Naive thymus-derived CD4-positive, alpha-beta T cell (primary cell): ENCODE measurements around the gene ORMDL3. TPM values are rescaled to one million over a fixed set of nuclear protein-coding genes. Genes with fewer than 3 reads are reported as not detected.

Source experiments
- ATAC-seq: fragments of 150-1000 bp; cut with Tn5 transposase; 2 replicates; pipeline ENCODE4 v1.10.0; 2021; ENCODE audit warnings: mild to moderate bottlenecking, moderate library complexity
- CTCF ChIA-PET: fragments of 350-600 bp; sonication (Branson Sonifier 250); formaldehyde crosslinking; loops from one replicate; lab custom pipeline; 2021; ENCODE audit warnings: antibody characterized with exemption; lab: Charles Lee
- POLR2A ChIA-PET: fragments of 350-600 bp; sonication (Branson Sonifier 250); formaldehyde crosslinking; loops from one replicate; lab custom pipeline; 2021; ENCODE audit warnings: antibody characterized with exemption, inconsistent platforms; lab: Charles Lee
- DNase-seq, 9 donors: peaks; one replicate each; pipeline versions ENCODE4 v3.0.0 to v3.0.0-alpha.2; 2020 to 2022; ENCODE audit warnings: mixed read lengths in 1 of 9
- H3K27ac ChIP-seq: one replicate; pipeline ENCODE4 v1.7.0; 2013; ENCODE audit warnings: mild to moderate bottlenecking, low read depth, low read length, moderate library complexity
- H3K27me3 ChIP-seq, 2 donors: one replicate each; pipeline ENCODE4 v1.7.0; 2013; ENCODE audit warnings: low read length in 2 of 2, mild to moderate bottlenecking in 2 of 2, moderate library complexity in 2 of 2; ENCODE audit not compliant: control insufficient read depth in 2 of 2, insufficient read depth in 2 of 2
- H3K36me3 ChIP-seq, 3 experiments: 1 replicate in 2 of 3; 2 replicates in 1 of 3; pipeline ENCODE4 v1.7.0; 2013; ENCODE audit warnings: low read length in 3 of 3, mild to moderate bottlenecking in 3 of 3, moderate library complexity in 1 of 3; ENCODE audit not compliant: insufficient read depth in 3 of 3, control insufficient read depth in 2 of 3
- H3K4me1 ChIP-seq, 2 donors: one replicate each; pipeline ENCODE4 v1.7.0; 2013; ENCODE audit warnings: low read length in 2 of 2, mild to moderate bottlenecking in 2 of 2, moderate library complexity in 1 of 2; ENCODE audit not compliant: control insufficient read depth in 2 of 2, insufficient read depth in 2 of 2
- H3K4me3 ChIP-seq: 2 replicates; pipeline ENCODE4 v1.7.0; 2013; ENCODE audit warnings: mild to moderate bottlenecking, low read length
- H3K9me3 ChIP-seq, 3 experiments: 1 replicate in 2 of 3; 2 replicates in 1 of 3; pipeline ENCODE4 v1.7.0; 2013; ENCODE audit warnings: low read length in 3 of 3; ENCODE audit not compliant: control insufficient read depth in 2 of 3
- H3K27ac Mint-ChIP-seq, 9 donors: one replicate each; pipeline ENCODE4 v1.8.0; 2020 to 2022; ENCODE audit warnings: mixed read lengths in 9 of 9, mild to moderate bottlenecking in 8 of 9, moderate library complexity in 5 of 9, inconsistent platforms in 2 of 9
- H3K27me3 Mint-ChIP-seq, 5 donors: one replicate each; pipeline ENCODE4 v1.8.0; 2021 to 2022; ENCODE audit warnings: mixed read lengths in 5 of 5, mild to moderate bottlenecking in 1 of 5
- H3K36me3 Mint-ChIP-seq, 5 donors: one replicate each; pipeline ENCODE4 v1.8.0; 2020 to 2022; ENCODE audit warnings: mixed read lengths in 5 of 5, mild to moderate bottlenecking in 3 of 5, inconsistent platforms in 1 of 5
- H3K4me1 Mint-ChIP-seq, 7 donors: one replicate each; pipeline ENCODE4 v1.8.0; 2020 to 2022; ENCODE audit warnings: mixed read lengths in 7 of 7, mild to moderate bottlenecking in 3 of 7, inconsistent platforms in 1 of 7
- H3K4me3 Mint-ChIP-seq, 10 donors: one replicate each; pipeline ENCODE4 v1.8.0; 2020 to 2022; ENCODE audit warnings: mild to moderate bottlenecking in 10 of 10, mixed read lengths in 10 of 10, moderate library complexity in 6 of 10, inconsistent platforms in 2 of 10
- H3K9me3 Mint-ChIP-seq, 11 donors: one replicate each; pipeline ENCODE4 v1.8.0; 2020 to 2022; ENCODE audit warnings: mixed read lengths in 11 of 11, mild to moderate bottlenecking in 4 of 11, inconsistent platforms in 1 of 11, moderate library complexity in 1 of 11
- intact Hi-C, 2 donors: fragments of 100-400 bp; cut with micrococcal nuclease; formaldehyde crosslinking; loops; one replicate each; pipeline ENCODE4 v1.15.1; 2023
- polyA plus RNA-seq, 2 donors: library from polyadenylated mRNA; unstranded; fragments of 300-500 nt; fragmentation: Illumina TruSeq; gene quantifications; one replicate each; pipeline ENCODE4 v1.2.3, GENCODE V29; 2021
- total RNA-seq, 6 experiments: library from RNA in 5 of 6; stranded (reverse) in 5 of 6; gene quantifications; 1 replicate in 5 of 6; 2 replicates in 1 of 6; pipeline ENCODE4 v1.2.3 and lab custom pipeline; 2021 to 2026

ORMDL3 gene, protein sequence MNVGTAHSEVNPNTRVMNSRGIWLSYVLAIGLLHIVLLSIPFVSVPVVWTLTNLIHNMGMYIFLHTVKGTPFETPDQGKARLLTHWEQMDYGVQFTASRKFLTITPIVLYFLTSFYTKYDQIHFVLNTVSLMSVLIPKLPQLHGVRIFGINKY
- total RNA-seq (100 to 1,000 TPM in 3 of 5 experiments, 10 to 100 TPM in 2; 77.6 to 205 (median 110) TPM), polyA plus RNA-seq (100 to 1,000 TPM; 167 to 197 TPM), total RNA-seq (lab: John Stamatoyannopoulos, UW) (123 reads per million, percentile 87 among the genes with 10 or more reads in this experiment)

DNA sequence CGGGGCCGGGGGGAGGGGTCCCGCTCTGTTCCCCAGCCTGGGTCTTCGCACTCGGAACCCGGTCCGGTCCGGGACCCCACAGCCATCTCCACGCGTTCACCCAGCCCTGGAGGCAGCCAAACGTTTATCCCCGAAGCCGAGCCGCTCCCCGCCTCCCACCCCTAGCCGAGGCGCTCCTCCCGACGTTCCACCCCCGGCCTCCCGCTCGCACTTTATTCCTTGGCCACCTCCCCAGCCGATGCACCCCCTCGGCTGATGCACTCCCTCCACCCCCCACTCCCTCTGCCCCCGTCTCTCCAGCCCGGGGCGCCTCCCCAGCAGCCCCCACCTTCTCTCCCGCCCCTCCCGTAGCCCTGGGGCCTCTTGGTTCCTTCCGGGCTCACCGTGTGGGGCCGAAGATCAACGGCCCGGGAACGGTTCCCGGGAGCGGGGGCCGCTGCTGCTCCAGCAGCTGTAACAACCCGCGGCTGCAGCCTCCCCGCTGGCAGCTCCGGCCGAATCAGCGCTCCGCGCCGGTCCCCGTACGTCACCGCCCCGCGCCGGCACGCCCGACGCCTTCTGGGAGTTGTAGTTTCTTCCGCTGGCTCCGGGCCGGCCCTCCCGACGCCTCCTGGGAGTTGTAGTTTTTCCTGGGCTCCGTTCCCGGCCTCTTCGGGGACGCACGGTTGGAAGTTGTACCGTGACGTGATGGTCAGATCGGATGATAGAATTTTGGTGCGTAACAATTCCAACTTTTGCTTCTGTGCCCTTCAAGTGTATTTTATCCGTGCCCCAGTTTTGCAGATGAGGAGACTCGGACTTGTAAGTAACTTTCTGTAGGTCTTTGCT lies at the start of gene ORMDL3, which contains the start of gene LRRC3C:
Gene ORMDL3 (minus strand): TSS at position 501 of the 828 bp plus-strand sequence. CDS start 3,398 bp downstream, outside the sequence.
Gene LRRC3C (plus strand): TSS at position 632 of the 828 bp plus-strand sequence. CDS start 13,792 bp downstream, outside the sequence.
- peaks cover 5 to 32% (median 10%) of the 10 kb centered on the region in 3 experiments for H3K36me3 ChIP-seq
- peak within 1 kb of the TSS; percentile 87 for H3K27ac ChIP-seq
- peaks cover 20 to 59% (median 46%) of the 10 kb centered on the region in 7 donors for H3K4me1 Mint-ChIP-seq
- H3K4me1 ChIP-seq: peaks cover 49 to 50% of the 10 kb centered on the region in 2 donors
- H3K27ac Mint-ChIP-seq: peak within 1 kb of the TSS; percentile 85 to 97 (median 93)
- ATAC-seq (peak; percentile 92), DNase-seq (peak; percentile 86 to 95 (median 92))
- peak within 1 kb of the TSS; percentile 90 to 98 (median 92) for H3K4me3 Mint-ChIP-seq
- H3K9me3 Mint-ChIP-seq: no peaks in the 10 kb centered on the region
- intact Hi-C loops: loop anchor here (1.0 to 5.0 kb wide), 14 partner anchors 15 to 305 kb away; partner anchors contain the start of genes PSMD3 (in 2 of the 2), STARD3 (in 2 of the 2), IKZF3 (in 1 of the 2) and MED24 (in 1 of the 2)
- ChIA-PET POLR2A (interaction anchor here (0.6 to 2.5 kb wide), 20 partner anchors 11 to 309 kb away, joined by 3 to 14 read pairs (median 4); partner anchors contain the start of genes MIEN1, PSMD3 and ZPBP2), CTCF (interaction anchor here (0.6 to 1.6 kb wide), 5 partner anchors 16 to 53 kb away, joined by 3 to 7 read pairs (median 3); partner anchors contain the start of gene PSMD3)
- no peaks in the 10 kb centered on the region for H3K27me3 Mint-ChIP-seq
- H3K36me3 Mint-ChIP-seq: peaks cover 5 to 32% (median 12%) of the 10 kb centered on the region in 5 donors
- H3K27me3 ChIP-seq: no peaks in the 10 kb centered on the region
- H3K4me3 ChIP-seq: peak within 1 kb of the TSS; percentile 82
- H3K9me3 ChIP-seq: no peaks in the 10 kb centered on the region

DNA sequence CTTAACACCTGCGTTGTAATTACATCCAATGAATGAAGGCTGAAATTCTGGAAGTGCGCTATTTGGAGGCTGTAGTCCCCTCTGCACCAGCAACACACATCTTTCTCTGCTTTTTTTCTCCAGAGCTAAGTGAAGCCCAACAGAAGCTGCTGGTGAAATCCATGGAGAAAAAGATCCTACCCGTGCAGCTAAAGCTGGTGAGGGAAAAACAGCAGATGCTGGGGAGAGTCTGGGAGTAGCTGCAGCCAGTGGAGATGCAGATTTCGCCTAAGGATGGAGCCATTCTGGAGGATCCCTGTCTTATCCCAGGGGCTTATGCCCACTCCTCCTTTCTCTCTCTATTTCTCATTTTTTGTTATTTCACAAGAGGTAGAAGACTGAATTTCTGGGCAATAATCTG lies 48.4 kb upstream of the ORMDL3 start:
- Histone ChIP-seq H3K36me3 (peaks cover 0 to 1% (median 0%) of the 10 kb centered on the region in 3 experiments), H3K9me3 (no peaks in the 10 kb centered on the region), H3K27me3 (no peaks in the 10 kb centered on the region), H3K27ac (no peak overlapping the region), H3K4me1 (peaks cover 0 to 8% of the 10 kb centered on the region in 2 donors), H3K4me3 (no peak overlapping the region)
- DNase-seq (no peak), ATAC-seq (no peak)
- Mint-ChIP-seq H3K4me3 (no peak overlapping the region), H3K27me3 (peaks cover 0 to 34% (median 7%) of the 10 kb centered on the region in 5 donors), H3K4me1 (peaks cover 8 to 16% (median 13%) of the 10 kb centered on the region in 7 donors), H3K9me3 (peaks cover 0 to 1% (median 0%) of the 10 kb centered on the region in 11 donors), H3K36me3 (no peaks in the 10 kb centered on the region), H3K27ac (no peak overlapping the region)
- intact Hi-C loops: no loop called here
- POLR2A ChIA-PET: interaction anchor here (0.6 to 0.7 kb wide), 2 partner anchors 29 to 1737 kb away, joined by 3 to 5 read pairs; no protein-coding TSS in a partner anchor
- CTCF ChIA-PET: interaction anchor here (0.6 kb wide), 1 partner anchor 23 kb away, joined by 3 read pairs; no protein-coding TSS in a partner anchor

DNA sequence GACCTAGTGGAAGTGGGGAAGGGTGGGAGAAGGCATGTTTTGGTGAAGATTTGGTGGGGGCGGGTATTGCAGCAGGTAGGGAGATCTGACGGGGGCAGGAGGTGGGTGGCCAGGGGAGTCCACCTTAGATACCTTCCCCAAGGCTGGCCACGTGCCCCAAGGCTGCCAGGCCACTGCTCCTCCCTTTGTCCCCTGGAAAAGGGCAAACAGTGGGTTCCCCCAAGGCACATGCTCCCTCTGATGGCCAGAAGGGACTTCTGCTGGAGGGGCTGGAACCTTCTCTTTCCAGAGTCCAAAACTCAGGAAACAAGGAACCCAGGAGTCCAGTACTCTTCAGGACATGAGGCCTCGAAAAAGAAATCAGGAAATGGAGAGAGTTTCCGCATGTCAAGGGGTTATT lies 47.0 kb upstream of the ORMDL3 start:
- Histone ChIP-seq H3K9me3 (no peaks in the 10 kb centered on the region), H3K27ac (no peak overlapping the region), H3K4me3 (no peak overlapping the region), H3K4me1 (peaks cover 0 to 2% of the 10 kb centered on the region in 2 donors), H3K36me3 (no peaks in the 10 kb centered on the region), H3K27me3 (no peaks in the 10 kb centered on the region)
- ATAC-seq: no peak
- no peak overlapping the region for H3K27ac Mint-ChIP-seq
- intact Hi-C loops: no loop called here
- ChIA-PET POLR2A (no interaction called here), CTCF (no interaction called here)
- no peak overlapping the region for H3K4me3 Mint-ChIP-seq
- no peaks in the 10 kb centered on the region for H3K9me3 Mint-ChIP-seq
- no peak for DNase-seq
- H3K36me3 Mint-ChIP-seq: peaks cover 0 to 7% (median 0%) of the 10 kb centered on the region in 5 donors
- peaks cover 2 to 5% (median 3%) of the 10 kb centered on the region in 7 donors for H3K4me1 Mint-ChIP-seq
- H3K27me3 Mint-ChIP-seq: peaks cover 0 to 42% (median 7%) of the 10 kb centered on the region in 5 donors

DNA sequence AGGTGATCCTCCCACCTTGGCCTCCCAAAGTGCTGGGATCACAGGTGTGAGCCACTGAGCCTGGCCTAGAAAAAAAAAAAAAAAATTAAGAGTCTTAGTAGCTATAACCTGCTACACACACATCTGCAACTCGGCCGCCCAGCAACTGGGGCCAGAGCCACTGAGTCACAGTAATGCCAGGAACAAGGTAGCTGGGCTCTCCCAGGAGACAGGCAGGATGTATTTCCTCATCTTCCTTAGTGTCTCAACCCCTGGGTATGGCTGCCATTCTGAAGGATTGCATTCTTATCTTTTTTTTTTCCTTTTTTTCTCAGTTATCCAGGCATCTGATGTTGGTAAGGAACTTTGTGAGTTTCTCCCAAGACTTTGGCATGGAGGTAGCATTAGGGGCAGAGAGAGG lies 46.1 kb upstream of the ORMDL3 start:
- CTCF ChIA-PET: no interaction called here
- intact Hi-C loops: no loop called here
- ATAC-seq: no peak

DNA sequence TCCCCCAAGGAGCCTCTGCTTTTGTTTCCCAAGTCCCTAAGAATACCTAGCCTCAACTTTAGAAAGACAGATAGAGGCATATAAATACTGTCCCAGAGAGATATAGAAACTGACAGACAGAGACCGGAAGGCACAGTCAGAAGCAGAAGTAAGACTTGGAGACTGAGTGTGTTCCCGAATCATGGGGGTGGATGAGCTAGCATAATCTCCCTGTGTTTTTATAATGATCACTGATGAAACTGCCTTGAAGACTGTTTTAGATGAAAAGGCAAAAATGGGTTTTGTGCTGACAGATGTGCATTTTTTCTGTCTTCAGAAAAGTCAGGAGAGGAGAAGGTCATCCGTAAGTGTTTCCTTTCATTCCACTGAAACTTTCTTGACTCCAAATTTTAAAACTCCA lies 44.9 kb upstream of the ORMDL3 start:
- H3K9me3 ChIP-seq: no peaks in the 10 kb centered on the region
- H3K27me3 ChIP-seq: no peaks in the 10 kb centered on the region
- peaks cover 0 to 2% (median under 1%) of the 10 kb centered on the region in 7 donors for H3K4me1 Mint-ChIP-seq
- H3K9me3 Mint-ChIP-seq: no peaks in the 10 kb centered on the region
- POLR2A ChIA-PET: interaction anchor here (0.6 kb wide), 1 partner anchor 166 kb away, joined by 3 read pairs; no protein-coding TSS in a partner anchor
- CTCF ChIA-PET: no interaction called here
- no peaks in the 10 kb centered on the region for H3K4me1 ChIP-seq
- peaks cover 0 to 39% (median 7%) of the 10 kb centered on the region in 5 donors for H3K27me3 Mint-ChIP-seq
- H3K4me3 ChIP-seq: no peak overlapping the region
- DNase-seq (no peak), ATAC-seq (peak; percentile 57)
- peaks cover 0 to 8% (median 0%) of the 10 kb centered on the region in 5 donors for H3K36me3 Mint-ChIP-seq
- no peak overlapping the region for H3K4me3 Mint-ChIP-seq
- H3K36me3 ChIP-seq: no peaks in the 10 kb centered on the region
- no peak overlapping the region for H3K27ac ChIP-seq
- intact Hi-C loops: no loop called here
- no peak overlapping the region for H3K27ac Mint-ChIP-seq

More for the DNA sequence above, 46.1 kb upstream of the ORMDL3 start:
- H3K27ac ChIP-seq: no peak overlapping the region
- Mint-ChIP-seq H3K4me1 (no peaks in the 10 kb centered on the region), H3K27ac (peak overlapping the region in 1 of 9 donors; percentile 26), H3K27me3 (peaks cover 0 to 41% (median 7%) of the 10 kb centered on the region in 5 donors), H3K9me3 (no peaks in the 10 kb centered on the region), H3K4me3 (no peak overlapping the region), H3K36me3 (peaks cover 0 to 7% (median 0%) of the 10 kb centered on the region in 5 donors)
- POLR2A ChIA-PET: no interaction called here
- no peaks in the 10 kb centered on the region for H3K4me1 ChIP-seq
- no peak overlapping the region for H3K4me3 ChIP-seq
- no peaks in the 10 kb centered on the region for H3K36me3 ChIP-seq
- no peaks in the 10 kb centered on the region for H3K27me3 ChIP-seq
- H3K9me3 ChIP-seq: no peaks in the 10 kb centered on the region
- DNase-seq: no peak

DNA sequence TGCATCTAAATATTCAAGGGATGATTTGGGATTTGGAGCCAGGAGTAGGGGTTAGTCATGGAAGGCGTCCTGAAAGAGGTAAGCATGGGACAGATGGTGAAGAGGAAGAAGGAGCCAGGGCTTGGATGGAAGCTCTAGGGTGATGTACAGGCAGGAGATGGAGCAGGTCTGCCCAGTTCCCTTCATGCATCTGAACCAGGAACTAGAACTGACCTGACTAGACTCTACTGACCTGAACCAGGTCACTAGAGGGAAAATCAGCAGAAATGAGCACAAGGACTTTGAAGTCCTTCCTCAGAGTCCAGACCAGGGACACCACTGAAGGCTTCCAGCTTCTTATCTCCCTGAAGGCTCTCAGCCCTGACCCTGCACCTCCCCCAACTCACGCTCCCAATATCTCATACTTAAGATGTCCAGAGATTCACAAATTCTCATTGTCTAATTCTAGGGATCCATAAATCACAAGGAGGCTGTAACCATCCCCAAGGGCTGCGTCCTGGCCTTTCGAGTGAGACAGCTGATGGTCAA lies 43.7 kb upstream of the ORMDL3 start:
- peaks cover 0 to 39% (median 7%) of the 10 kb centered on the region in 5 donors for H3K27me3 Mint-ChIP-seq
- ChIA-PET POLR2A (interaction anchor here (0.6 to 0.7 kb wide), 2 partner anchors 12 to 262 kb away, joined by 3 read pairs; no protein-coding TSS in a partner anchor), CTCF (no interaction called here)
- Histone ChIP-seq H3K36me3 (no peaks in the 10 kb centered on the region), H3K9me3 (no peaks in the 10 kb centered on the region), H3K27ac (no peak overlapping the region), H3K4me3 (no peak overlapping the region), H3K4me1 (no peaks in the 10 kb centered on the region), H3K27me3 (no peaks in the 10 kb centered on the region)
- H3K4me3 Mint-ChIP-seq: no peak overlapping the region
- peaks cover 0 to 7% (median 1%) of the 10 kb centered on the region in 7 donors for H3K4me1 Mint-ChIP-seq
- DNase-seq (no peak), ATAC-seq (no peak)
- intact Hi-C loops: no loop called here
- H3K36me3 Mint-ChIP-seq: peaks cover 0 to 11% (median 0%) of the 10 kb centered on the region in 5 donors
- no peaks in the 10 kb centered on the region for H3K9me3 Mint-ChIP-seq
- H3K27ac Mint-ChIP-seq: no peak overlapping the region
